NCI-H524 treated with DMSO at 0.1 percent for 48 hours (cell line): ENCODE results near the gene UBE2L3.
"Not testable (repeated sequence)": the region's sequence is repeated elsewhere in the genome, so short reads cannot be mapped to it uniquely, and the experiment has no call there.

Source experiments
- DNase-seq: peaks from one replicate; lab custom pipeline; 2025; lab: John Stamatoyannopoulos, UW

UBE2L3 gene

GRCh38 chr22:21571679-21572078 lies 4.2 kb downstream of the UBE2L3 start:
- no peak for DNase-seq

- DNase-seq = no peak
Observed at GRCh38 chr22:21573293-21573734, 5.8 kb downstream of the UBE2L3 start.

- no peak for DNase-seq
Observed at GRCh38 chr22:21573750-21574494, 6.4 kb downstream of the UBE2L3 start.

- DNase-seq = no peak
Observed at GRCh38 chr22:21579474-21579851, 11.9 kb downstream of the UBE2L3 start.

- not testable (repeated sequence) for DNase-seq
Observed at GRCh38 chr22:21580623-21581007, 13.1 kb downstream of the UBE2L3 start.

GRCh38 chr22:21581009-21581713 lies 13.6 kb downstream of the UBE2L3 start:
- not testable (repeated sequence) for DNase-seq

- no peak for DNase-seq
Observed at GRCh38 chr22:21582801-21583740, 15.6 kb downstream of the UBE2L3 start.

GRCh38 chr22:21585389-21585788 lies 17.9 kb downstream of the UBE2L3 start:
- DNase-seq = no peak

GRCh38 chr22:21587803-21588611 lies 20.5 kb downstream of the UBE2L3 start:
- DNase-seq = no peak

GRCh38 chr22:21589396-21589795 lies 21.9 kb downstream of the UBE2L3 start:
- DNase-seq = no peak

GRCh38 chr22:21590809-21591641 lies 23.5 kb downstream of the UBE2L3 start:
- DNase-seq = no peak

GRCh38 chr22:21591695-21592094 lies 24.2 kb downstream of the UBE2L3 start:
- DNase-seq = no peak

- DNase-seq = no peak
Observed at GRCh38 chr22:21592422-21592821, 24.9 kb downstream of the UBE2L3 start.

- DNase-seq = no peak
Observed at GRCh38 chr22:21593406-21594232, 26.1 kb downstream of the UBE2L3 start.

- no peak for DNase-seq
Observed at GRCh38 chr22:21594865-21595452, 27.4 kb downstream of the UBE2L3 start.

GRCh38 chr22:21596356-21597135 lies 29.0 kb downstream of the UBE2L3 start:
- DNase-seq = not testable (repeated sequence)

- no peak for DNase-seq
Observed at GRCh38 chr22:21598302-21598701, 30.8 kb downstream of the UBE2L3 start.
